Stimulated activated CD4-positive, alpha-beta T cell treated with anti-CD3 and anti-CD28 coated beads, TNF-alpha, amount 100 ng/mL, for 4 hours (primary cell): ENCODE measurements around the gene ALPP.
"Not testable (repeated sequence)": the region's sequence is repeated elsewhere in the genome, so short reads cannot be mapped to it uniquely, and the experiment has no call there.

Source experiments
- DNase-seq, 3 experiments: peaks; one replicate each; pipeline ENCODE4 v3.0.0-alpha.2; 2020; ENCODE audit warnings: low read depth in 3 of 3

The ALPP gene

DNA sequence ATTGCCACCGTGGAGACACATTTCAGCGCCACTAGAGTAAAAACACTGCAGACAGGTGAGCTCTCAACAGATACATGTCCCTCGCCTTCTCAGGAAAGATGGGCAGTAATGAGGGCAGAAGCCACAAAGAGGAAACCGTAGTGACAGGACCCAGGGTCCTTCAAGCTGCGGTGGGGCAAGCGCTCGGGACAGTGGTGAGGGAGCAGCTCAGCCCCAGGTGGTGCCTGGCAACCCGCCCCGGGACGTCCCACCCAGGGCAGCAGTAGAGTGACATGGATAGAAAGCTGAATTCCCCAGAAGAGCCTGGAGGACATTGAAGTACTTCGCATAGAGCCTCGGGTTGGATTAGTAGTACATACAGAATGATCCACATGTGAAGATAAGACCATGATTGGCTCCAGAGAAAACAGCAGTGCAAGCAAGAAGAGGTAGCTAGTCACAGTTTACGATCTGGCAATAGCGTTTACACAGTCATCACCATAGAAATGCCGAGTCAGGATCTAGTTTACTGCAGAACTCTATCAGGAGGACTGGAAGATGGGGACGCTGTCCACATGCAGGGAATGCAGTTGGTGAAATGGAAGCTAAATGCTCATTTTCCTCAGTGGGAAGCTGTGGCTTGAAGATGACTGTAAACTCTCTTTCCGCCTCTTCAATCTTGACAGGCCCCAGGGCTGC lies 37.4 kb upstream of the ALPP start:
- no peak for DNase-seq

- no peak for DNase-seq
Measured at GRCh38 chr2:232341739-232342126, 36.8 kb upstream of the ALPP start.

- DNase-seq: no peak
Measured at GRCh38 chr2:232342635-232343565, 35.7 kb upstream of the ALPP start.

- DNase-seq: no peak
Measured at GRCh38 chr2:232343821-232344220, 34.7 kb upstream of the ALPP start.

GRCh38 chr2:232345251-232345650 lies 33.3 kb upstream of the ALPP start:
- DNase-seq: no peak

DNA sequence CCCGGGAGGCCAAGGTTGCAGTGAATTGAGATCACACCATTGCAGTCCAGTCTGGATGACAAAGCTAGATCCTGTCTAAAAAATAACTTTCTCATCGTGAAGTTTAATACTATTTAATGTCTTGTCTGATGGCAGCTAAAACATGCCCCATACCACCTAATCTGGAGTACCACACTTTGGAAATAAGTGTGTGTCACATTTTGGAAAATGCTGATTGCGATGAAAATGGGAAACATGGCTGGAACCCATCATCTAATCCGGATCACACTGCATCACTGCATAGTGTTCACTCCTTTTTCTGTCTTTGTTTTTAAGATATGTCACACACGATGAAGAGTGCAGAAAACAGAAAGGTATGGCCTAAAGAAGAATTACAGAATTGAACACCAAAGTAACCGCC lies 31.2 kb upstream of the ALPP start:
- DNase-seq: no peak

- DNase-seq: no peak
Measured at GRCh38 chr2:232348936-232349335, 29.6 kb upstream of the ALPP start.

DNA sequence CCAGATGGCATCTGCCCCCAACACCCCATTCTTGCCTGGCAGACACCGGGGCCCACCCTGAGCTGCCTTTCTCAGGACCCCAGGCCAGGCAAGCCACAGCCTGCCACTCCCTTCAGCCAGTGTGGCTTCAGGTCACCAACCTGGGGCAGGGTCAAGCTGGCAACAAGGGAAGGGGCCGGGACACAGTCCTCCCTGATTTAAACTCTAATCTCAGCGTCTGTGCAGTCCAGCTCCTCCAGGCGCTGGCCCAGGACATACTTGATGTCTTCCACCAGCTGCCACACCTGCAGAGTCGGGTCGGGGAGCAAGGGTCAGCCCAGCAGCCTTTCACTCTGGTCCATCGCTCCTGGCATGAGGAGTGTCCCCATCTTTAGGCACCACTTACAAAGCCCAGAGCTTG lies 29.0 kb upstream of the ALPP start:
- DNase-seq: no peak

GRCh38 chr2:232349946-232350635 lies 28.5 kb upstream of the ALPP start:
- DNase-seq: no peak

- no peak for DNase-seq
Measured at GRCh38 chr2:232350804-232351685, 27.5 kb upstream of the ALPP start.

GRCh38 chr2:232351686-232352510 lies 26.7 kb upstream of the ALPP start:
- DNase-seq: no peak

DNA sequence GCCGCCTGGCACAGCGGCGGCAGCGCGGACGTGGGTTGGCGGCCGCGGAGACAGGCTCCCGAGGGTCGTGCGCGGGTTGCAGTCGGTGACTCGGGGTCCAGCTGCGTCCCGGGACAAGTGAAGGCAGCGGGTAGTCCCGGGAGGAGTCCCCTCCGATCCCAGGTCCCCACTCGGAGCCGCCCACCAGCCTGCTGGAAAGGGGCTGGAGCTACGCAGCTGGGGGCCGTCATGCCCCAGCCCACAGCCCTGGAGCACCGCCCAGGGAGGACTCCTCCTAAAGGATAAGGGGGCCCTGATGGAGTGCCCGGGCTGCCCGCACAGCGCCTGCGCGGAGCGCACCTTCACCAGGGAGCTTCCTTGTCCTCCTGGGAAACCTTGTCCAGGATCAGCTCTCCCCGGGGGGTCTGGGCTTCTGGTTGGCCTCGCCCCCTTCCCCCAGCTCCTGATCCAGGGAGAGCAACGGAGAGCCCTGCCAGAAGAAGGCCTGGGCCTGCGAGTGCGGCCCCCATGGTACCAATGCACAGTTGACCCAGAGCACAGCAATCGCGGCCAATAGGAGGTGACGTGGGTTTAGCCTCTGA lies 25.9 kb upstream of the ALPP start:
- DNase-seq: no peak

DNA sequence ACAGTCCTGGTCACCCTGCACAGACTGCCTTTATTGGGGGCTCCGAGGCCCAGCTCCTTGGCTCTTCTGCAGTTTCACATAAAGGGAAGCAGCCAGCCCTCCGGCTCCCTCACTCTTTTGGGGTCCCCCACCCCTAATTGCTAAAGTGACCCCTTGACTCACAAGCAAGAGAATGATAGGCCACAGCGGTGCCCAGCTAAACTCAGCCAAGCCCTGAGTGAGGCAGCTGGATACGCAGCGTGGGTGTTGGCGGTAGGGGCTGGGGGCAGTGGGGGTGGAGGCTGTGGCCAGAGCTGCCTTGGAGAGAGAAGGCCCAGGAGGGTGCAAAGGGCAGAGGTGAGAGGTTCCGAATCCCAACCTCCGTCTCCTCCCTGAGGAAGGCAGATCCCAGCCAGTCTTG lies 25.5 kb upstream of the ALPP start:
- no peak for DNase-seq

GRCh38 chr2:232353660-232354059 lies 24.9 kb upstream of the ALPP start:
- no peak for DNase-seq

- DNase-seq: no peak
Measured at GRCh38 chr2:232354069-232354468, 24.5 kb upstream of the ALPP start.

GRCh38 chr2:232361646-232362045 lies 16.9 kb upstream of the ALPP start:
- no peak for DNase-seq

- DNase-seq: no peak
Measured at GRCh38 chr2:232362174-232362900, 16.2 kb upstream of the ALPP start.

- DNase-seq: not testable (repeated sequence)
Measured at GRCh38 chr2:232363064-232363783, 15.3 kb upstream of the ALPP start.
